Astrocyte (in vitro differentiated cells and primary cell): ENCODE results near the gene TENT4A. TPM values are rescaled to one million over a fixed set of nuclear protein-coding genes. Genes with fewer than 3 reads are reported as not detected.

Source experiments
- DNase-seq: peaks from one replicate; pipeline ENCODE4 v3.0.0-alpha.2; 2010; ENCODE audit warnings: low read depth
- FAIRE-seq: peaks from 2 replicates; lab custom pipeline; 2011; peaks lifted over from hg19 to GRCh38; lab: Jason Lieb, UNC
- H2AFZ ChIP-seq: 2 replicates; pipeline ENCODE4 v1.6.0; 2012; ENCODE audit warnings: low read depth, low read length, inconsistent platforms
- H3K27ac ChIP-seq: 2 replicates; pipeline ENCODE4 v1.5.1; 2011; ENCODE audit warnings: low read depth, low read length, inconsistent platforms
- H3K27me3 ChIP-seq: 2 replicates; pipeline ENCODE4 v1.6.0; 2011; ENCODE audit warnings: low read length, inconsistent platforms; ENCODE audit not compliant: insufficient read depth
- H3K36me3 ChIP-seq: 2 replicates; pipeline ENCODE4 v1.5.1; 2011; ENCODE audit warnings: low read length, inconsistent platforms; ENCODE audit not compliant: insufficient read depth
- H3K4me1 ChIP-seq: 2 replicates; pipeline ENCODE4 v1.5.1; 2011; ENCODE audit warnings: low read length, inconsistent platforms; ENCODE audit not compliant: insufficient read depth
- H3K4me2 ChIP-seq: 2 replicates; pipeline ENCODE4 v1.6.0; 2012; ENCODE audit warnings: low read length, inconsistent platforms
- H3K4me3 ChIP-seq: 2 replicates; pipeline ENCODE4 v1.5.1; 2011; ENCODE audit warnings: low read depth, mild to moderate bottlenecking, low read length, inconsistent platforms; ENCODE audit not compliant: insufficient read depth
- H3K79me2 ChIP-seq: 2 replicates; pipeline ENCODE4 v1.6.0; 2012; ENCODE audit warnings: mild to moderate bottlenecking, low read length, inconsistent platforms; ENCODE audit not compliant: insufficient read depth
- H3K9ac ChIP-seq: 2 replicates; pipeline ENCODE4 v1.6.0; 2012; ENCODE audit warnings: mild to moderate bottlenecking, low read length, inconsistent platforms
- H3K9me3 ChIP-seq: 2 replicates; pipeline ENCODE4 v1.5.1; 2012; ENCODE audit warnings: low read depth, mild to moderate bottlenecking, low read length, inconsistent platforms; ENCODE audit not compliant: insufficient read depth
- H4K20me1 ChIP-seq: 2 replicates; pipeline ENCODE4 v1.6.0; 2012; ENCODE audit warnings: low read length, inconsistent platforms; ENCODE audit not compliant: insufficient read depth
- H3K27ac Mint-ChIP-seq: one replicate; pipeline ENCODE4 v1.8.0; 2021; ENCODE audit warnings: mild to moderate bottlenecking, mixed read lengths; ENCODE audit not compliant: unreplicated experiment
- H3K27me3 Mint-ChIP-seq: one replicate; pipeline ENCODE4 v1.8.0; 2021; ENCODE audit warnings: low read depth, mixed read lengths; ENCODE audit not compliant: unreplicated experiment
- H3K36me3 Mint-ChIP-seq: one replicate; pipeline ENCODE4 v1.8.0; 2021; ENCODE audit warnings: low read depth, mixed read lengths; ENCODE audit not compliant: unreplicated experiment
- H3K4me1 Mint-ChIP-seq: one replicate; pipeline ENCODE4 v1.8.0; 2021; ENCODE audit warnings: low read depth, mixed read lengths; ENCODE audit not compliant: unreplicated experiment
- H3K4me3 Mint-ChIP-seq: one replicate; pipeline ENCODE4 v1.8.0; 2021; ENCODE audit warnings: mild to moderate bottlenecking, moderate library complexity, mixed read lengths; ENCODE audit not compliant: unreplicated experiment
- H3K9me3 Mint-ChIP-seq: one replicate; pipeline ENCODE4 v1.8.0; 2021; ENCODE audit warnings: mild to moderate bottlenecking, mixed read lengths; ENCODE audit not compliant: unreplicated experiment
- EZH2 ChIP-seq: IDR thresholded peaks from 2 replicates; pipeline ENCODE4 v1.6.1; 2012; ENCODE audit warnings: mild to moderate bottlenecking, low read length, inconsistent platforms; ENCODE audit not compliant: insufficient read depth
- total RNA-seq: library from RNA; stranded (reverse); gene quantifications from 2 replicates; pipeline ENCODE4 v1.2.1, GENCODE V29; 2021
- TF ChIP-seq, protein P1 (sequence below): IDR thresholded peaks from 2 replicates; pipeline ENCODE4 v1.5.1; 2011; ENCODE audit warnings: low read depth, mild to moderate bottlenecking, inconsistent platforms, low read length, moderate library complexity; ENCODE audit not compliant: insufficient read depth

Gene TENT4A
- total RNA-seq, 1 donor from 2014 or later = 18.8 TPM

DNA sequence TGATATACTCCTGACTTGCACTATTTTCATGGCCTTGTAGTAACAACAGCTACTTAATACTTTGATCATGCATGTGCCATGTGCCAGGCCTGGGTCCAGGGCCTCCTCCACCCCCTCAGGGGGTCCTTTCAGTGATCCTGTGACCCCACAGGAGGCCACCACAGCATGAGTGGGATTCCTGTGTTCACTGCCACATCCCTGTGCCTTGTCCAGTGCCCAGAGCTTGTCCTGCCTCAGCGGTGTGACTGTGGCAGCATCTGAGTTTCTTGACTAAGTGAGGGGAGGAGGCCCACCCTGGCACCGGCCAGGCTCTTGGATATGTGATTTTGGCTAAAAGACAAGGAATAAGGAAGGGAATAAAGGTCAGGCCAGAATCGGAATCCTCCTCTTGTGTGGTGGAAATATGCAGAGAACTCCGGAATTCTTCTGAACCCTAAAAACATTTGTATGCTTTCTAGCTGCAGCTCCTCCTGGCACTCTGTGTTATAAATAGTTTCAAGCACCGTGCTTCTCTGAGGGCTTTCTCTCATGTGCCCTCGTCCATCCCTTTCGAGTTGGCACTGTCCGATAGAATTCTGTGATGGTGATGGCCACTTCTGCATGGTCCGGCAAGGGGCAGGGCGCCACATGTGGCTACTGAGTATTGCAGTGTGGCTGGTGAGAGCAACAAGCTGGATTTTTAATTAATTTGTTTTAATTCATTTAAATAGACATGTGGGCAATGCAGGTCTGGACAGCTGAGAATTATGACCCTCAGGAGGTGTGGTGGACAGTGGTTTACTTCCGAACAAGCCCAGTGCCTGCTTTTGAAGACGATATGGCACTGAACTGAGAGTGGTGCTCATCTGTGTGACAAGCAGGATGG is 31.8 kb downstream of the TENT4A start:
- no peak for DNase-seq
- H3K4me3 ChIP-seq = no peak overlapping the region
- peaks cover 7% of the 10 kb centered on the region for H3K4me1 Mint-ChIP-seq
- FAIRE-seq = no peak
- peak overlapping the region; percentile 34 for H3K27ac Mint-ChIP-seq
- H3K4me1 ChIP-seq = no peaks in the 10 kb centered on the region
- H3K9ac ChIP-seq = no peak overlapping the region
- H3K9me3 Mint-ChIP-seq = no peaks in the 10 kb centered on the region
- H3K27me3 ChIP-seq = no peaks in the 10 kb centered on the region
- H3K4me2 ChIP-seq = no peak overlapping the region
- no peaks in the 10 kb centered on the region for H3K9me3 ChIP-seq
- no peak overlapping the region for H3K4me3 Mint-ChIP-seq
- peaks cover 79% of the 10 kb centered on the region for H4K20me1 ChIP-seq
- H3K27ac ChIP-seq = no peak overlapping the region
- no peak overlapping the region for H2AFZ ChIP-seq
- H3K36me3 Mint-ChIP-seq = peaks cover 11% of the 10 kb centered on the region
- no peak for TF ChIP-seq EZH2
- TF ChIP-seq, protein P1, sequence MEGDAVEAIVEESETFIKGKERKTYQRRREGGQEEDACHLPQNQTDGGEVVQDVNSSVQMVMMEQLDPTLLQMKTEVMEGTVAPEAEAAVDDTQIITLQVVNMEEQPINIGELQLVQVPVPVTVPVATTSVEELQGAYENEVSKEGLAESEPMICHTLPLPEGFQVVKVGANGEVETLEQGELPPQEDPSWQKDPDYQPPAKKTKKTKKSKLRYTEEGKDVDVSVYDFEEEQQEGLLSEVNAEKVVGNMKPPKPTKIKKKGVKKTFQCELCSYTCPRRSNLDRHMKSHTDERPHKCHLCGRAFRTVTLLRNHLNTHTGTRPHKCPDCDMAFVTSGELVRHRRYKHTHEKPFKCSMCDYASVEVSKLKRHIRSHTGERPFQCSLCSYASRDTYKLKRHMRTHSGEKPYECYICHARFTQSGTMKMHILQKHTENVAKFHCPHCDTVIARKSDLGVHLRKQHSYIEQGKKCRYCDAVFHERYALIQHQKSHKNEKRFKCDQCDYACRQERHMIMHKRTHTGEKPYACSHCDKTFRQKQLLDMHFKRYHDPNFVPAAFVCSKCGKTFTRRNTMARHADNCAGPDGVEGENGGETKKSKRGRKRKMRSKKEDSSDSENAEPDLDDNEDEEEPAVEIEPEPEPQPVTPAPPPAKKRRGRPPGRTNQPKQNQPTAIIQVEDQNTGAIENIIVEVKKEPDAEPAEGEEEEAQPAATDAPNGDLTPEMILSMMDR = no peak
- H3K36me3 ChIP-seq = peaks cover 8% of the 10 kb centered on the region
- H3K79me2 ChIP-seq = peaks cover 82% of the 10 kb centered on the region
- H3K27me3 Mint-ChIP-seq = no peaks in the 10 kb centered on the region

DNA sequence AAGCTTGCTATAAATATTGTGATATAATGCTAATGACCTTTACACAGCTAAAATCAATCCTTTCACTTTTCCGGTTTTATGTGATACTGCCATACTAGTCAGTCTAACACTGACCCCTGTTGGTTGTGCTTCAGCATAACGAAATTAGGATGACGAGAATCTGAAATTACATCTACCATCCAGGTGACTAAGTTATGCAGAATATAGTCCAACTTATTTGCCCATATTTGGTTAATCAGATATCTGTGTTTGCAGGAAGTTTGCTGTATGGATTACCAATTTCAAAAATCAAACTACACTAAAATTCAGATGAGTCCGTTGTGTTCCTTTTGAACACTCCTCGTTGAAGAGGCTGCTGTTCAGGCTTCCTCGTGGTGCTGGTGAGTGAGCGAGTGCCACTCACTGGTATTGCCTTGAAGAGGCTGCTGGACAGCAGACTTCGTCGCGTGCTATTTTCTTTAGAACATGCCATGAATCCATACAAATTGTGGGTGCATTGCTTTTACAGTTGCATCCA is 32.5 kb downstream of the TENT4A start:
- H4K20me1 ChIP-seq = peaks cover 79% of the 10 kb centered on the region
- Mint-ChIP-seq H3K27ac (no peak overlapping the region), H3K4me1 (peaks cover 7% of the 10 kb centered on the region), H3K36me3 (peaks cover 7% of the 10 kb centered on the region), H3K27me3 (no peaks in the 10 kb centered on the region), H3K9me3 (no peaks in the 10 kb centered on the region), H3K4me3 (no peak overlapping the region)
- no peak overlapping the region for H3K9ac ChIP-seq
- peaks cover 9% of the 10 kb centered on the region for H3K36me3 ChIP-seq
- H3K9me3 ChIP-seq = no peaks in the 10 kb centered on the region
- no peaks in the 10 kb centered on the region for H3K27me3 ChIP-seq
- FAIRE-seq (peak; percentile 66), DNase-seq (peak; percentile 47)
- no peak overlapping the region for H3K4me2 ChIP-seq
- no peak overlapping the region for H3K27ac ChIP-seq
- no peak overlapping the region for H3K4me3 ChIP-seq
- TF ChIP-seq EZH2 = no peak
- TF ChIP-seq, protein P1 = peak; percentile 92
- no peaks in the 10 kb centered on the region for H3K4me1 ChIP-seq
- H2AFZ ChIP-seq = no peak overlapping the region
- peaks cover 78% of the 10 kb centered on the region for H3K79me2 ChIP-seq

DNA sequence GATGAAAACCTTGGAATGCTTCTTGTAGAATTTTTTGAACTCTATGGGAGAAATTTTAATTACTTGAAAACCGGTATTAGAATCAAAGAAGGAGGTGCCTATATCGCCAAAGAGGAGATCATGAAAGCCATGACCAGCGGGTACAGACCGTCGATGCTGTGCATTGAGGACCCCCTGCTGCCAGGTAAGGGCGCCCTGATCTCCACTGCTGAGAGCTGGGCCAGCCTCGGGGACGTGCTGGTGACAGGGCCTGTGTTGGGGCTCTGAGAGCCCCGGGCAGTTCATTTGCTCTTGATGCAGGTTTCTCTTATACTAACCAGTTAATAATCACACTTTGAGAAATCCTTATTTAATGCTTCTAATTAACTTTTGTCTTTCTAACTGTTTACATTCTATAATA is 33.0 kb downstream of the TENT4A start:
- H3K4me3 Mint-ChIP-seq = no peak overlapping the region
- Histone ChIP-seq H3K4me2 (no peak overlapping the region), H4K20me1 (peaks cover 79% of the 10 kb centered on the region), H3K4me1 (no peaks in the 10 kb centered on the region), H3K4me3 (no peak overlapping the region), H3K27me3 (no peaks in the 10 kb centered on the region), H3K79me2 (peaks cover 77% of the 10 kb centered on the region), H3K9me3 (no peaks in the 10 kb centered on the region), H3K36me3 (peaks cover 14% of the 10 kb centered on the region), H3K27ac (no peak overlapping the region), H2AFZ (no peak overlapping the region), H3K9ac (no peak overlapping the region)
- no peaks in the 10 kb centered on the region for H3K27me3 Mint-ChIP-seq
- no peak for DNase-seq
- FAIRE-seq = no peak
- peaks cover 8% of the 10 kb centered on the region for H3K36me3 Mint-ChIP-seq
- peaks cover 7% of the 10 kb centered on the region for H3K4me1 Mint-ChIP-seq
- TF ChIP-seq, protein P1 = no peak
- TF ChIP-seq EZH2 = no peak
- no peak overlapping the region for H3K27ac Mint-ChIP-seq
- H3K9me3 Mint-ChIP-seq = no peaks in the 10 kb centered on the region
